IMR-90 (cell line): ENCODE results near the gene DND1. TPM values are rescaled to one million over a fixed set of nuclear protein-coding genes. Genes with fewer than 3 reads are reported as not detected.

Source experiments
- ATAC-seq: fragments of 200-7000 bp; cut with Tn5 transposase; 2 replicates; pipeline ENCODE4 v1.9.1; 2020; ENCODE audit warnings: low read depth, mild to moderate bottlenecking, moderate library complexity
- BruUV-seq: library from RNA; stranded (reverse); fragments of 400-500 nt; replicated peaks from 2 replicates; lab custom pipeline; 2021; lab: Mats Ljungman, UMichigan
- CTCF ChIA-PET: fragments of 300-600 bp; formaldehyde crosslinking; extraction: SDS; loops from one replicate; lab custom pipeline; 2021; ENCODE audit warnings: antibody characterized with exemption; lab: Yijun Ruan, JAX
- POLR2A ChIA-PET: fragments of 300-600 bp; sonication (Branson Sonifier 250); formaldehyde crosslinking; loops from one replicate; lab custom pipeline; 2022; ENCODE audit warnings: antibody characterized with exemption; ENCODE audit not compliant: unreplicated experiment; lab: Charles Lee
- DNase-seq: peaks from one replicate; pipeline ENCODE4 v3.0.0; 2013
- H2AFZ ChIP-seq: replicated peaks from 2 replicates; pipeline ENCODE3; 2013; ENCODE audit warnings: low read length, mild to moderate bottlenecking; ENCODE audit not compliant: poor library complexity
- H2AK5ac ChIP-seq: 2 replicates; pipeline ENCODE4 v1.6.1; 2013; ENCODE audit warnings: low read depth, low read length, inconsistent platforms
- H2AK9ac ChIP-seq: replicated peaks from 2 replicates; pipeline ENCODE3; 2013; ENCODE audit warnings: mild to moderate bottlenecking, low read depth, low read length, moderate library complexity; ENCODE audit not compliant: poor library complexity
- H2BK120ac ChIP-seq: 2 replicates; pipeline ENCODE4 v1.6.1; 2013; ENCODE audit warnings: low read depth, low read length, inconsistent platforms
- H2BK15ac ChIP-seq: 3 replicates; pipeline ENCODE4 v1.6.1; 2013; ENCODE audit warnings: low read depth, low read length, inconsistent platforms
- H2BK20ac ChIP-seq: 2 replicates; pipeline ENCODE4 v1.6.1; 2013; ENCODE audit warnings: low read depth, mild to moderate bottlenecking, inconsistent platforms, low read length, moderate library complexity
- H2BK5ac ChIP-seq: 2 replicates; pipeline ENCODE4 v1.6.1; 2013; ENCODE audit warnings: mild to moderate bottlenecking, low read depth, low read length, inconsistent platforms; ENCODE audit not compliant: poor library complexity, severe bottlenecking
- H3K14ac ChIP-seq: replicated peaks from 2 replicates; pipeline ENCODE4 v1.6.1; 2013; ENCODE audit warnings: low read depth, low read length, inconsistent platforms
- H3K18ac ChIP-seq: 2 replicates; pipeline ENCODE4 v1.6.1; 2013; ENCODE audit warnings: low read depth, low read length, control low read depth
- H3K23ac ChIP-seq: 2 replicates; pipeline ENCODE4 v1.6.1; 2013; ENCODE audit warnings: low read depth, low read length, inconsistent platforms
- H3K27ac ChIP-seq: 2 replicates; pipeline ENCODE4 v1.5.1; 2013; ENCODE audit warnings: mild to moderate bottlenecking, control low read depth, low read length; ENCODE audit not compliant: insufficient read depth
- H3K27me3 ChIP-seq: 2 replicates; pipeline ENCODE4 v1.6.1; 2013; ENCODE audit warnings: low read length; ENCODE audit not compliant: control insufficient read depth, insufficient read depth
- H3K36me3 ChIP-seq: 2 replicates; pipeline ENCODE4 v1.6.1; 2013; ENCODE audit warnings: low read length, mixed read lengths; ENCODE audit not compliant: control insufficient read depth, insufficient read depth
- H3K4ac ChIP-seq: 2 replicates; pipeline ENCODE4 v1.6.1; 2013; ENCODE audit warnings: low read depth, low read length, inconsistent platforms
- H3K4me1 ChIP-seq: 2 replicates; pipeline ENCODE4 v1.6.1; 2013; ENCODE audit warnings: low read length, mixed read lengths; ENCODE audit not compliant: control insufficient read depth, insufficient read depth
- H3K4me2 ChIP-seq: 2 replicates; pipeline ENCODE4 v1.6.1; 2013; ENCODE audit warnings: low read depth, mild to moderate bottlenecking, control low read depth, low read length, moderate library complexity
- H3K4me3 ChIP-seq: 2 replicates; pipeline ENCODE4 v1.5.1; 2013; ENCODE audit warnings: low read depth, mild to moderate bottlenecking, control low read depth, low read length, moderate library complexity; ENCODE audit not compliant: insufficient read depth
- H3K56ac ChIP-seq: 2 replicates; pipeline ENCODE4 v1.6.1; 2013; ENCODE audit warnings: low read length, inconsistent platforms; ENCODE audit not compliant: insufficient read depth; ENCODE audit errors: extremely low read depth
- H3K79me1 ChIP-seq, 2 experiments: 2 replicates each; pipeline ENCODE4 v1.6.1; 2013; ENCODE audit warnings: low read length in 2 of 2, inconsistent platforms in 1 of 2, low read depth in 1 of 2
- H3K9ac ChIP-seq: 2 replicates; pipeline ENCODE4 v1.6.1; 2013; ENCODE audit warnings: low read depth, low read length, control low read depth
- H3K9me1 ChIP-seq: 2 replicates; pipeline ENCODE4 v1.6.1; 2013; ENCODE audit warnings: low read length, inconsistent platforms; ENCODE audit not compliant: insufficient read depth
- H3K9me3 ChIP-seq: 2 replicates; pipeline ENCODE4 v1.6.1; 2013; ENCODE audit warnings: low read length; ENCODE audit not compliant: control insufficient read depth, insufficient read depth
- H4K20me1 ChIP-seq: 2 replicates; pipeline ENCODE4 v1.6.1; 2013; ENCODE audit warnings: low read length, inconsistent platforms; ENCODE audit not compliant: insufficient read depth
- H4K5ac ChIP-seq: 2 replicates; pipeline ENCODE4 v1.6.1; 2013; ENCODE audit warnings: mild to moderate bottlenecking, low read depth, low read length, control low read depth
- H4K8ac ChIP-seq, 2 experiments: 2 replicates each; pipeline ENCODE4 v1.6.1; 2013; ENCODE audit warnings: low read depth in 2 of 2, low read length in 2 of 2, control low read depth in 1 of 2, inconsistent platforms in 1 of 2
- H4K91ac ChIP-seq: 2 replicates; pipeline ENCODE4 v1.6.1; 2013; ENCODE audit warnings: low read depth, low read length, inconsistent platforms; ENCODE audit not compliant: insufficient read depth
- CEBPB ChIP-seq: IDR thresholded peaks from 2 replicates; pipeline ENCODE4 v1.6.1; 2012; ENCODE audit warnings: low read depth, low read length, improper control_type of control experiment
- CHD1 ChIP-seq: IDR thresholded peaks from 2 replicates; pipeline ENCODE4 v1.6.1; 2012; ENCODE audit warnings: low read depth, low read length, improper control_type of control experiment
- FOS ChIP-seq: fragments of 150-350 bp; IDR thresholded peaks from 2 replicates; pipeline ENCODE4 v1.6.1; 2016; ENCODE audit warnings: low read depth, low read length
- NFE2L2 ChIP-seq: fragments of 150-350 bp; IDR thresholded peaks from 2 replicates; pipeline ENCODE4 v1.6.1; 2016; ENCODE audit warnings: low read depth, mild to moderate bottlenecking, low read length
- POLR2A ChIP-seq: IDR thresholded peaks from 2 replicates; pipeline ENCODE4 v1.6.1; 2012; ENCODE audit warnings: mild to moderate bottlenecking, low read depth, low read length
- RAD21 ChIP-seq: IDR thresholded peaks from 2 replicates; pipeline ENCODE4 v1.6.1; 2012; ENCODE audit warnings: low read length, improper control_type of control experiment
- RCOR1 ChIP-seq: IDR thresholded peaks from 2 replicates; pipeline ENCODE4 v1.6.1; 2012; ENCODE audit warnings: mild to moderate bottlenecking, low read length, improper control_type of control experiment; ENCODE audit not compliant: insufficient replicate concordance
- RFX5 ChIP-seq: IDR thresholded peaks from 2 replicates; pipeline ENCODE4 v1.8.0; 2012; ENCODE audit warnings: low read depth, mild to moderate bottlenecking, low read length, moderate library complexity
- WGBS, 2 experiments: methylation state at CpG; one replicate each; pipeline versions ENCODE4 v1.1.5 to v1.1.7; 2013; ENCODE audit warnings: missing lambda C conversion rate in 2 of 2; ENCODE audit not compliant: insufficient read length in 1 of 2; ENCODE audit errors: extremely low coverage in 2 of 2; 5-methylcytosine and 5-hydroxymethylcytosine counted together
- dilution Hi-C: fragments of 300-500 bp; cut with HindIII; formaldehyde crosslinking; loops from one replicate; pipeline ENCODE4 v1.14.3; 2018; ENCODE audit warnings: low sequenced_read_pairs; ENCODE audit not compliant: unreplicated experiment
- in situ Hi-C: fragments of 300-500 bp; cut with MboI; formaldehyde crosslinking; loops from 3 replicates; pipeline ENCODE4 v1.14.3; 2019; ENCODE audit warnings: low sequenced_read_pairs, inconsistent platforms, mixed read lengths
- intact Hi-C: fragments of 100-400 bp; cut with micrococcal nuclease; formaldehyde crosslinking; loops from 2 replicates; pipeline ENCODE4 v1.10.0; 2022
- microRNA-seq, 2 experiments: library from miRNA; stranded (forward) in 1 of 2; unstranded in 1 of 2; fragments of 10-50 nt in 1 of 2; fragments of <30 nt in 1 of 2; gene quantifications in 1 of 2; microRNA quantifications in 1 of 2; one replicate each; pipeline versions ENCODE3 to v1.1.0; 2013 to 2020; ENCODE audit not compliant: insufficient read depth in 1 of 2, insufficient read length in 1 of 2, unreplicated experiment in 1 of 2
- polyA plus RNA-seq, 3 experiments: library from polyadenylated mRNA; depleted of rRNA; stranded (reverse); fragments of >200 nt; gene quantifications; 2 replicates each; pipeline ENCODE4 v1.2.3, GENCODE V29; 2012; ENCODE audit warnings: low replicate concordance in 1 of 3
- small RNA-seq, 5 experiments: library from RNA; depleted of rRNA; stranded (forward); fragments of <200 nt; gene quantifications; one replicate each; pipeline ENCODE3, GENCODE V24; 2012
- total RNA-seq: library from RNA; depleted of rRNA; stranded (reverse); fragments of >200 nt; gene quantifications from 2 replicates; pipeline ENCODE4 v1.2.3, GENCODE V29; 2012; rRNA removed
- TF ChIP-seq, protein P1 (sequence below): fragments of 150-350 bp; IDR thresholded peaks from 2 replicates; pipeline ENCODE4 v1.6.1; 2017; ENCODE audit warnings: mild to moderate bottlenecking, antibody characterized with exemption, low read length, low read depth

DND1 gene
- total and polyA plus RNA-seq, 2 of the 4 experiments (the other 2 are of a cell fraction) = under 0.01 to 0.67 TPM

- no peak overlapping the region for H2BK20ac ChIP-seq
- no peak overlapping the region for H2BK5ac ChIP-seq
- H4K91ac ChIP-seq = no peak overlapping the region
- H2AFZ ChIP-seq = no peak overlapping the region
- no TSS peak for BruUV-seq
- H3K9me1 ChIP-seq = no peaks in the 10 kb centered on the region
- H3K23ac ChIP-seq = no peak overlapping the region
- 0% methylated on average over 1 of the region's 3 CpGs; no CpG with 5 or more reads in 1 of the 2 experiments for WGBS, 2 experiments
- H3K9ac ChIP-seq = no peak overlapping the region
- in situ Hi-C loops = no loop called here
- no peak overlapping the region for H4K5ac ChIP-seq
- intact Hi-C loops = no loop called here
- no peak overlapping the region for H2BK15ac ChIP-seq
- ATAC-seq (no peak), DNase-seq (no peak)
- dilution Hi-C loops = no loop called here
- no peaks in the 10 kb centered on the region for H3K9me3 ChIP-seq
- TF ChIP-seq FOS (no peak), POLR2A (no peak), RAD21 (no peak), CEBPB (no peak), RFX5 (no peak), RCOR1 (no peak), CHD1 (no peak), NFE2L2 (no peak)
- TF ChIP-seq, protein P1, sequence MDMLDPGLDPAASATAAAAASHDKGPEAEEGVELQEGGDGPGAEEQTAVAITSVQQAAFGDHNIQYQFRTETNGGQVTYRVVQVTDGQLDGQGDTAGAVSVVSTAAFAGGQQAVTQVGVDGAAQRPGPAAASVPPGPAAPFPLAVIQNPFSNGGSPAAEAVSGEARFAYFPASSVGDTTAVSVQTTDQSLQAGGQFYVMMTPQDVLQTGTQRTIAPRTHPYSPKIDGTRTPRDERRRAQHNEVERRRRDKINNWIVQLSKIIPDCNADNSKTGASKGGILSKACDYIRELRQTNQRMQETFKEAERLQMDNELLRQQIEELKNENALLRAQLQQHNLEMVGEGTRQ = no peak
- no peak overlapping the region for H3K18ac ChIP-seq
- no peak overlapping the region for H3K56ac ChIP-seq
- ChIA-PET POLR2A (no interaction called here), CTCF (interaction anchor here (0.7 kb wide), 1 partner anchor 80 kb away, joined by 3 read pairs; no protein-coding TSS in a partner anchor)
- H2AK5ac ChIP-seq = no peak overlapping the region
- no peak overlapping the region for H4K8ac ChIP-seq
- no peak overlapping the region for H3K27ac ChIP-seq
- H3K4ac ChIP-seq = no peak overlapping the region
- no peak overlapping the region for H3K4me2 ChIP-seq
- H2AK9ac ChIP-seq = no peak overlapping the region
- no peak overlapping the region for H2BK120ac ChIP-seq
- H3K4me1 ChIP-seq = no peaks in the 10 kb centered on the region
- H4K20me1 ChIP-seq = no peaks in the 10 kb centered on the region
- H3K79me1 ChIP-seq = no peaks in the 10 kb centered on the region
- peaks cover 15% of the 10 kb centered on the region for H3K27me3 ChIP-seq
- no peaks in the 10 kb centered on the region for H3K36me3 ChIP-seq
- no peak overlapping the region for H3K4me3 ChIP-seq
- H3K14ac ChIP-seq = no peak overlapping the region
Observed at GRCh38 chr5:140622301-140622700, 51.1 kb downstream of the DND1 start.

Small RNA genes lying within 50 kb of the gene (microRNA-seq; reads per million reads assigned to microRNA genes)
- not detected for gene MIR3655 (ENCODE audit: unreplicated experiment)
- gene VTRNA1-1 (ENCODE audit: insufficient read depth, insufficient read length) = 38.2 reads per million, percentile 70 among the genes with 10 or more reads in this experiment
- gene VTRNA1-2 (ENCODE audit: insufficient read depth, insufficient read length) = 27.9 reads per million, percentile 63 among the genes with 10 or more reads in this experiment

Small RNA genes lying within 50 kb of the gene (small RNA-seq; reads per million reads assigned to genes)
- gene VTRNA1-1 = 2.4 to 1,565 (median 81.4) reads per million in 5 experiments
- gene VTRNA1-2 = 1.7 to 8,073 (median 156) reads per million in 5 experiments

Other genes with a start within 250 kb of the DND1 start
- gene EIF4EBP3, start 125.9 kb downstream of the DND1 start, total RNA-seq = 0.28 and 0.36 TPM in 2 replicates
- gene EIF4EBP3, start 125.9 kb downstream of the DND1 start, polyA plus RNA-seq (2012; rRNA removed) = 1.7 and 2.1 TPM in 2 replicates
- 52.9 and 53.9 TPM in 2 replicates for gene SRA1, start 116.1 kb downstream of the DND1 start, total RNA-seq
- 54.8 TPM in 2 replicates for gene SRA1, start 116.1 kb downstream of the DND1 start, polyA plus RNA-seq (2012; rRNA removed)
- gene APBB3, start 109.0 kb downstream of the DND1 start, total RNA-seq = 6.6 and 8.1 TPM in 2 replicates
- 21.4 and 23.8 TPM in 2 replicates for gene APBB3, start 109.0 kb downstream of the DND1 start, polyA plus RNA-seq (2012; rRNA removed)
- 17.2 and 19.2 TPM in 2 replicates for gene SLC35A4, start 108.7 kb downstream of the DND1 start, total RNA-seq
- gene SLC35A4, start 108.7 kb downstream of the DND1 start, polyA plus RNA-seq (2012; rRNA removed) = 66.4 and 69.7 TPM in 2 replicates
- gene CD14, start 40.4 kb downstream of the DND1 start, total RNA-seq = 0.18 TPM in 1 of 2 replicates, not detected in the other
- gene CD14, start 40.4 kb downstream of the DND1 start, polyA plus RNA-seq (2012; rRNA removed) = 0.17 and 0.19 TPM in 2 replicates
- 4.2 and 6.6 TPM in 2 replicates for gene TMCO6, start 34.1 kb downstream of the DND1 start, total RNA-seq
- 7.2 and 10.6 TPM in 2 replicates for gene TMCO6, start 34.1 kb downstream of the DND1 start, polyA plus RNA-seq (2012; rRNA removed)
- gene NDUFA2, start 25.9 kb downstream of the DND1 start, total RNA-seq = 20.4 and 30.0 TPM in 2 replicates
- 104 and 131 TPM in 2 replicates for gene NDUFA2, start 25.9 kb downstream of the DND1 start, polyA plus RNA-seq (2012; rRNA removed)
- 137 and 143 TPM in 2 replicates for gene IK, start 25.7 kb downstream of the DND1 start, total RNA-seq
- 99.8 and 105 TPM in 2 replicates for gene IK, start 25.7 kb downstream of the DND1 start, polyA plus RNA-seq (2012; rRNA removed)
- 19.2 and 20.4 TPM in 2 replicates for gene WDR55, start 8.7 kb downstream of the DND1 start, total RNA-seq
- 18.0 and 19.0 TPM in 2 replicates for gene WDR55, start 8.7 kb downstream of the DND1 start, polyA plus RNA-seq (2012; rRNA removed)
- gene HARS1, start 17.8 kb upstream of the DND1 start, total RNA-seq = 134 and 141 TPM in 2 replicates
- 89.3 and 97.6 TPM in 2 replicates for gene HARS1, start 17.8 kb upstream of the DND1 start, polyA plus RNA-seq (2012; rRNA removed)
- gene HARS2, start 17.9 kb upstream of the DND1 start, total RNA-seq = 30.1 and 36.9 TPM in 2 replicates
- gene HARS2, start 17.9 kb upstream of the DND1 start, polyA plus RNA-seq (2012; rRNA removed) = 26.5 and 33.0 TPM in 2 replicates
- gene ZMAT2, start 26.9 kb upstream of the DND1 start, total RNA-seq = 16.3 and 44.7 TPM in 2 replicates
- gene ZMAT2, start 26.9 kb upstream of the DND1 start, polyA plus RNA-seq (2012; rRNA removed) = 32.2 and 41.2 TPM in 2 replicates
- under 0.01 TPM in 1 of 2 replicates, not detected in the other for gene PCDHA1, start 112.6 kb upstream of the DND1 start, total RNA-seq
- gene PCDHA1, start 112.6 kb upstream of the DND1 start, polyA plus RNA-seq (2012; rRNA removed) = 0.05 and 0.07 TPM in 2 replicates
- not detected in 2 replicates for gene PCDHA2, start 121.3 kb upstream of the DND1 start, total RNA-seq
- not detected in 2 replicates for gene PCDHA2, start 121.3 kb upstream of the DND1 start, polyA plus RNA-seq (2012; rRNA removed)
- gene PCDHA3, start 127.5 kb upstream of the DND1 start, total RNA-seq = under 0.01 TPM in 2 replicates
- gene PCDHA3, start 127.5 kb upstream of the DND1 start, polyA plus RNA-seq (2012; rRNA removed) = 0.03 and 0.06 TPM in 2 replicates
- gene PCDHA4, start 133.5 kb upstream of the DND1 start, total RNA-seq = under 0.01 and 0.28 TPM in 2 replicates
- gene PCDHA4, start 133.5 kb upstream of the DND1 start, polyA plus RNA-seq (2012; rRNA removed) = 0.02 TPM in 1 of 2 replicates, not detected in the other
- gene PCDHA5, start 148.0 kb upstream of the DND1 start, total RNA-seq = not detected in 2 replicates
- not detected in 2 replicates for gene PCDHA5, start 148.0 kb upstream of the DND1 start, polyA plus RNA-seq (2012; rRNA removed)
- gene PCDHA6, start 154.4 kb upstream of the DND1 start, total RNA-seq = under 0.01 TPM in 1 of 2 replicates, not detected in the other
- gene PCDHA6, start 154.4 kb upstream of the DND1 start, polyA plus RNA-seq (2012; rRNA removed) = 0.03 TPM in 1 of 2 replicates, not detected in the other
- gene PCDHA7, start 160.7 kb upstream of the DND1 start, total RNA-seq = under 0.01 and 0.18 TPM in 2 replicates
- 0.10 and 0.16 TPM in 2 replicates for gene PCDHA7, start 160.7 kb upstream of the DND1 start, polyA plus RNA-seq (2012; rRNA removed)
- gene PCDHA8, start 167.6 kb upstream of the DND1 start, total RNA-seq = under 0.01 TPM in 1 of 2 replicates, not detected in the other
- 0.02 TPM in 1 of 2 replicates, not detected in the other for gene PCDHA8, start 167.6 kb upstream of the DND1 start, polyA plus RNA-seq (2012; rRNA removed)
- gene PCDHA9, start 174.8 kb upstream of the DND1 start, total RNA-seq = under 0.01 TPM in 2 replicates
- not detected in 2 replicates for gene PCDHA9, start 174.8 kb upstream of the DND1 start, polyA plus RNA-seq (2012; rRNA removed)
- under 0.01 TPM in 2 replicates for gene PCDHA10, start 182.3 kb upstream of the DND1 start, total RNA-seq
- 0.02 TPM in 1 of 2 replicates, not detected in the other for gene PCDHA10, start 182.3 kb upstream of the DND1 start, polyA plus RNA-seq (2012; rRNA removed)
- gene PCDHA11, start 195.4 kb upstream of the DND1 start, total RNA-seq = under 0.01 TPM in 1 of 2 replicates, not detected in the other
- not detected in 2 replicates for gene PCDHA11, start 195.4 kb upstream of the DND1 start, polyA plus RNA-seq (2012; rRNA removed)
- gene PCDHA12, start 201.7 kb upstream of the DND1 start, total RNA-seq = not detected in 2 replicates
- gene PCDHA12, start 201.7 kb upstream of the DND1 start, polyA plus RNA-seq (2012; rRNA removed) = 0.03 TPM in 1 of 2 replicates, not detected in the other
- not detected in 2 replicates for gene PCDHA13, start 208.5 kb upstream of the DND1 start, total RNA-seq
- not detected in 2 replicates for gene PCDHA13, start 208.5 kb upstream of the DND1 start, polyA plus RNA-seq (2012; rRNA removed)